SU-DHL-6 (cell line): ENCODE data around the gene FGF1.

Source experiments
- CTCF ChIP-seq: fragments of 200-600 bp; sonication (generic); IDR thresholded peaks from one replicate; pipeline ENCODE4 v1.5.1; 2017; ENCODE audit warnings: antibody characterized with exemption, mild to moderate bottlenecking, low read length, moderate library complexity; ENCODE audit not compliant: insufficient read depth, poor library complexity, severe bottlenecking
- EZH2phosphoT487 ChIP-seq: fragments of 200-600 bp; sonication (generic), shearing (Covaris generic); conservative IDR thresholded peaks from 2 replicates; pipeline ENCODE4 v1.6.1; 2018; ENCODE audit warnings: mild to moderate bottlenecking, antibody characterized with exemption, low read length, moderate library complexity, mixed read lengths

- TF ChIP-seq CTCF (no peak), EZH2phosphoT487 (no peak)
Measured at GRCh38 chr5:142694092-142694856, 8.4 kb upstream of the FGF1 start.
